Fibroblast of villous mesenchyme (primary cell): Measurements from ENCODE around the gene ASB10. TPM values are rescaled to one million over a fixed set of nuclear protein-coding genes. Genes with fewer than 3 reads are reported as not detected.

Experiments used
- DNase-seq: peaks from one replicate; pipeline ENCODE4 v3.0.0-alpha.2; 2010; ENCODE audit warnings: low read depth
- H3K4me3 ChIP-seq: 2 replicates; pipeline ENCODE4 v1.5.1; 2011; ENCODE audit warnings: low read depth, mild to moderate bottlenecking, low read length
- total RNA-seq: library from RNA; depleted of rRNA; stranded (reverse); fragments of >200 nt; gene quantifications from 2 replicates; pipeline ENCODE4 v1.2.3, GENCODE V29; 2012
- TF ChIP-seq, protein P1 (sequence below): IDR thresholded peaks from 2 replicates; pipeline ENCODE4 v1.5.1; 2012; ENCODE audit warnings: low read depth, mild to moderate bottlenecking, low read length; ENCODE audit not compliant: insufficient read depth

Gene ASB10
- total RNA-seq, 1 donor, result not detected

- TF ChIP-seq, protein P1, sequence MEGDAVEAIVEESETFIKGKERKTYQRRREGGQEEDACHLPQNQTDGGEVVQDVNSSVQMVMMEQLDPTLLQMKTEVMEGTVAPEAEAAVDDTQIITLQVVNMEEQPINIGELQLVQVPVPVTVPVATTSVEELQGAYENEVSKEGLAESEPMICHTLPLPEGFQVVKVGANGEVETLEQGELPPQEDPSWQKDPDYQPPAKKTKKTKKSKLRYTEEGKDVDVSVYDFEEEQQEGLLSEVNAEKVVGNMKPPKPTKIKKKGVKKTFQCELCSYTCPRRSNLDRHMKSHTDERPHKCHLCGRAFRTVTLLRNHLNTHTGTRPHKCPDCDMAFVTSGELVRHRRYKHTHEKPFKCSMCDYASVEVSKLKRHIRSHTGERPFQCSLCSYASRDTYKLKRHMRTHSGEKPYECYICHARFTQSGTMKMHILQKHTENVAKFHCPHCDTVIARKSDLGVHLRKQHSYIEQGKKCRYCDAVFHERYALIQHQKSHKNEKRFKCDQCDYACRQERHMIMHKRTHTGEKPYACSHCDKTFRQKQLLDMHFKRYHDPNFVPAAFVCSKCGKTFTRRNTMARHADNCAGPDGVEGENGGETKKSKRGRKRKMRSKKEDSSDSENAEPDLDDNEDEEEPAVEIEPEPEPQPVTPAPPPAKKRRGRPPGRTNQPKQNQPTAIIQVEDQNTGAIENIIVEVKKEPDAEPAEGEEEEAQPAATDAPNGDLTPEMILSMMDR, result no peak
- H3K4me3 ChIP-seq, result no peak overlapping the region
- no peak for DNase-seq
These were observed 18.7 kb upstream of the ASB10 start for GRCh38 chr7:151205730-151206129.

DNA sequence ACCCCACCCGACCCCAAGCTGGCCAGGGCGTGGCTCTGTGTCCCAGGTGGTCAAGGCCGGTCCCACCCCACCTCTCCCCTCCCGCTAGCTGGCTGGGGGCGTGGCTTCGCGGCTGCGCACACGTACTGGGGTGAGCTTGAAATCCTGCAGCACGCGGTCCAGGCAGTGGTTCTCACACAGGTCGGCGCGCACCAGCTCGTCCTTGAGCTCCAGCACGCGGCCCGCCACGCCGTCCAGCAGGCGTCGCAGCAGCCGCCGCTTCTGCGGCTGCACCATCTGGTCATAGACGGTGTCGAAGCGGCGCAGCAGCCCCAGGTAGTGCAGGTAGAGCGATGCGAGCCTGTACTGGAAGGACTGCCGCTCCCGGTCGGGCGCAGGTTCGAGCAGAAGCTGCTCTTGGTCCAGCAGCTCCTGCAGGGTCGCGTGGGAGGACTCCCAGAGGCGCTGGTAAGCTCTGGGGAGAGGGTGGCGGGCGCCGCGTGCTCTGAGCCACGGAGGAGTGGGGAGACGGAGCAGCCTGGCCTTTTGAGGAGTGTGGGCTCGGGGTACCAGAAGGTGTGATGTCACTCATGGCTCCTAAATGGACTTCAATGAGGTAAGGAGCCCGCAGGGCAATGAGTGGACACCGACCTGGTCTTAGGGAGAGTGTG lies 17.5 kb upstream of the ASB10 start:
- TF ChIP-seq, protein P1, result peak; percentile 5
- no peak overlapping the region for H3K4me3 ChIP-seq
- DNase-seq, result no peak

GRCh38 chr7:151202836-151203235 lies 15.8 kb upstream of the ASB10 start:
- no peak for DNase-seq
- TF ChIP-seq, protein P1, result no peak
- H3K4me3 ChIP-seq, result no peak overlapping the region

DNA sequence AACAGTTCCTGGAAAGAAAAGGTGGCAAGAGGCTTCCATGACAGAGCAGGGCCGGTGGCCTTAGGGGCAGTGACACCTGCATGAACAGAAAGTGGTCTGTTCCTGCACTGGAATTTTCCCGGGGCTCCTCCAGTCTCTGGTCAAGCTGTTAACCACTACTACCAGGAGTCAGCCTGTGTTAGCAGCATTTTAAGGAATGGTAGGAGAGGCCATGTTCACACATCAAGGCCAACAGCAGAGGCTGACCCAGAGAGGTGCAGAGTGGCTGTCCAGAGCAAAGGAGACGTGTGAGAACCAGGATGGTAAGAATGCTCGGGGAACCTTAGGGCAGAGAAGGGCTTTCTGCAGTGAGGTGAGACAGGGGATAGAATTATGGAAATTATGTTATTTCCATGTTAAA lies 14.7 kb upstream of the ASB10 start:
- no peak overlapping the region for H3K4me3 ChIP-seq
- DNase-seq, result no peak
- TF ChIP-seq, protein P1, result no peak

- DNase-seq, result no peak
- TF ChIP-seq, protein P1, result no peak
- no peak overlapping the region for H3K4me3 ChIP-seq
These were observed 14.3 kb upstream of the ASB10 start for GRCh38 chr7:151201344-151201743.

DNA sequence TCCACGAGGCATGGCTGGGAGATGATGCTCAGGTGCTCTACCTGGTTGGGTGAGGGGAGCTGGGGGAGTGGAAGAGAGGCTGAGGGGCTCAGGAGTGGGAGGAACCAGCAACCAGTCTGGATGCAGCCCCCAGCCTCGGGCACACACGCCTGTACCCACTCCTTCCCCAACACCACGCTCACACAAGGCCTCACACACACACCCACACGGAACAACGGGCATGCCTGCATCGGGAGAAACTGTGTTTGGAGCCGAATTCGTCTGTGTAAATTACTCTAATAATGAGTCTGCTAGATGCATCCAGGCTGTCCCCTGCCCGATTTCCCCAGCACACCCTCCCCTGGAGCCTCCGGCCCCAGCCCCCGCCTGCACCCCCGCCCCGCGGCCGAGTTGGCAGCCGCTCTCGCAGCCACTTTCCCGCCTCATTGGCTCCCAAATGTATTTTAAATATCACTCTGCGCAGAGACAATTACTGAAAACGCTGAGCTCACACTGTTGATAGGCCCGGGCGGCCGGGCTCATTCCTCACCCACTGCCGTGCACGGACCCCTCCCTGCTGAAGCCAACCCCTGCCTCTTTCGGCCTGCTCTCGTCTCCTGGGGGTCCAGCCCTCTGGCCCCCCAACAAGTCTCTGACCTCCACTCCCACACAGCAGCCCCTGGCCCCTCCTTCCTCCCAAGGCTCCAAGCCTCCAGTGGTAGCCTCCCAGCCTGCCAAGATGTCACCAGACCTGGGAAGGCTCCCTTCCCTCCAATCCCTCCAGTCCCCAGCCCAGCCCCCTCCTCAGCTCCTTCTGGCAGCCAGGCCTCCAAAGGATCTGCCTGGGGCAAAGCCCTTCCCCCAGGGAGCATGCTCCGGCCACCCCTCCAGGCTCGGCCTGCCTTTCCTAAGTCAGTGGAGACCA lies 12.1 kb upstream of the ASB10 start:
- TF ChIP-seq, protein P1, result no peak
- H3K4me3 ChIP-seq, result no peak overlapping the region
- DNase-seq, result no peak
